GOT3 (cell line): Measurements from ENCODE around the gene RAB24.
A peak's percentile ranks its signal among the peaks of the same experiment; 100 is the strongest.
"Not testable (repeated sequence)": the region's sequence is repeated elsewhere in the genome, so short reads cannot be mapped to it uniquely, and the experiment has no call there.

Source experiments
- DNase-seq: peaks from one replicate; lab custom pipeline; 2025; ENCODE audit warnings: mixed read lengths; lab: John Stamatoyannopoulos, UW

Gene RAB24

GRCh38 chr5:177303121-177303924, at the start of gene RAB24, which contains the start of gene PRELID1:
Gene RAB24, minus strand, starts transcription at chr5:177303719. Its CDS starts 431 bp downstream, at chr5:177303288.
Gene PRELID1, plus strand, starts transcription at chr5:177303799. Its CDS starts 187 bp downstream, at chr5:177303986.
- DNase-seq, result peak; percentile 78

GRCh38 chr5:177353093-177353492, 49.6 kb upstream of the RAB24 start:
- DNase-seq, result no peak

- peak; percentile 98 for DNase-seq
Observed at GRCh38 chr5:177351392-177352329, 48.1 kb upstream of the RAB24 start, which contains the start of gene LMAN2. Gene LMAN2, minus strand, starts transcription at chr5:177351668. Its CDS starts 21 bp downstream, at chr5:177351647.

- no peak for DNase-seq
Observed at GRCh38 chr5:177350776-177351391, 47.4 kb upstream of the RAB24 start.

DNA sequence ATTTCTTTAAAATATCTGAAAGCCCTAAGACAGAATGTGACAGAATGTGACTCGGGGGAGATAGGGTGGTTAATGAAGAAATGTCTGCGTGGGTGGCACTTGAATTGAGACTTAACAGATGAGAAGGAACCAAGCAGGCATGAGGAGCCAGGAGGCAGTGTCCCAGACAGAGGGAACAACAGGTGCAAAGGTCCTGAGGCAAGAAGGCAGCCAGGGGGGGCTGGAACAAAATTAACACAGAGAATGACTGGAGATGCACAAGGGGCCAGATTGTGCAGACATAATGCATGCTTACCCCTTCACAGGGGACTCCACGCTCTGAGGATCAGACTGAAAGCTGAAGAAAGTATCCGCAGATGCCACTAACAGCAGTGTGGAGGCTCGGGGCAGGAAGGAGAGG, 46.2 kb upstream of the RAB24 start:
- DNase-seq, result no peak

DNA sequence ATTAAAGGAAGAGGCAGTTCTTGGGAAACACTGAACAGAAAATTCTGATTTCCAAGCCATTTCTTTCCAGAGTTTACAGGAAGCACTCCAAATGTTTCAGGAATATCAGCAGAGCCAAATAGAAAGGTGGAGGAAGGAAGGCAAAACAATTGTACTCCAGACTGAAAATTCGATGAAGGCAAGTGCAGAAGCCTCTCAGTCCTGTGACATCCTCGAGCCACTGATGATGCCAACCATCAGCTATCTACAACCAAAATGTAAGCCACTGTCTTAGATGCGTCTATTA, 45.8 kb upstream of the RAB24 start:
- no peak for DNase-seq

DNA sequence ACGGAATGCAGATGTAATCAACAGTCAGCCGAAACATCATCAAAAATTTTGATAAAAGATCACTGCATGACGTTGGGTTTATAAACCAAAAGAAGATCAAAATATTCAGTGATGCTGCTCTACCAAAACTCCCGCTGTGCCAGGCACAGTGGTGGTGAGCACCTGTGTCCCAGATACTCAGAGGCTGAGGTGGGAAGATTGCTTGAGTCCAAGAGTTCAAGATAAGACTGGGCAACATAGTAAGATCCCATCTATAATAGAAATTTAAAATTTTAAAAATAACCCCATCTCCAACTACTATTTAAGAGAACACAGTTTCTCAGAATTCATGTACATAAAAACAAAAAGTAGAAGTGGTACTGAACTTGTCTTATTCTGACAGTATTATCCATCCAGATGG, 44.2 kb upstream of the RAB24 start:
- DNase-seq, result no peak

DNA sequence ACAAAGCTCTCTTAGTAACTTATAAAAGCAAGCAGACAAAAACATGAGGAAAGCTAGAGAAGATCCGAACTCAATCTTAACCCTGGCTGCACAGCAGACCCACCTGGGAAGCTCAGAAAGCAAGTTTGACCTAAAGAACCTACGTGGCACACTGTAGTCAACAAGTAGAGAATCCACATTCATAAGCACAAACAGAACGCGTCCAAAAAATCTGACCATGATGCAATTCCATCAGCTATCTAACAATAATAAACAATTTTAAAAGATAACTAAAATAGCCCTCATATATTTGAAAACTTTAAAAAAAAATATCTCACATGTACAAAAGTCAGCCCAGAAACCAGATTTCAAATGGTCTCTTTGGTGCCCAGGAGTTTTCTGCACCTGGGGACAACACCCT, 43.3 kb upstream of the RAB24 start:
- DNase-seq, result no peak

DNA sequence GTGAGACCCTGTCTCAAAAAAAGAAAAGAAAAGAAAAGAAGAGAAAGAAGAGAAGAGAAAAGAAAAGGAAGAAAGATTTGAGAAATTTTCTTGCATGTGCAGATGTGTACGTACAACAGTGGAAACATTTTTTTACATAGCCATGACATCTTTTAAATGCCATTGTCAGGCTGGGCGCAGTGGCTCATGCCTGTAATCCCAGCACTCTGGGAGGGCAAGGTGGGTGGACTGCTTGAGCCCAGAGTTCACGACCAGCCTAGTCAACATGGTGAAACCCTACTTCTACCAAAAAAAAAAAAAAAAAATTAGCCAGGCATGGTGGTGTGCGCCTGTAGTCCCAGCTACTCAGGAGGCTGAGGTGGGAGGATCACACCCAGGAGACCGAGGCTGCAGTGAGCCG, 41.4 kb upstream of the RAB24 start:
- no peak for DNase-seq

- no peak for DNase-seq
Observed at GRCh38 chr5:177343777-177344176, 40.3 kb upstream of the RAB24 start.

- DNase-seq, result not testable (repeated sequence)
Observed at GRCh38 chr5:177343000-177343399, 39.5 kb upstream of the RAB24 start.

- DNase-seq, result no peak
Observed at GRCh38 chr5:177339107-177339638, 35.7 kb upstream of the RAB24 start.

DNA sequence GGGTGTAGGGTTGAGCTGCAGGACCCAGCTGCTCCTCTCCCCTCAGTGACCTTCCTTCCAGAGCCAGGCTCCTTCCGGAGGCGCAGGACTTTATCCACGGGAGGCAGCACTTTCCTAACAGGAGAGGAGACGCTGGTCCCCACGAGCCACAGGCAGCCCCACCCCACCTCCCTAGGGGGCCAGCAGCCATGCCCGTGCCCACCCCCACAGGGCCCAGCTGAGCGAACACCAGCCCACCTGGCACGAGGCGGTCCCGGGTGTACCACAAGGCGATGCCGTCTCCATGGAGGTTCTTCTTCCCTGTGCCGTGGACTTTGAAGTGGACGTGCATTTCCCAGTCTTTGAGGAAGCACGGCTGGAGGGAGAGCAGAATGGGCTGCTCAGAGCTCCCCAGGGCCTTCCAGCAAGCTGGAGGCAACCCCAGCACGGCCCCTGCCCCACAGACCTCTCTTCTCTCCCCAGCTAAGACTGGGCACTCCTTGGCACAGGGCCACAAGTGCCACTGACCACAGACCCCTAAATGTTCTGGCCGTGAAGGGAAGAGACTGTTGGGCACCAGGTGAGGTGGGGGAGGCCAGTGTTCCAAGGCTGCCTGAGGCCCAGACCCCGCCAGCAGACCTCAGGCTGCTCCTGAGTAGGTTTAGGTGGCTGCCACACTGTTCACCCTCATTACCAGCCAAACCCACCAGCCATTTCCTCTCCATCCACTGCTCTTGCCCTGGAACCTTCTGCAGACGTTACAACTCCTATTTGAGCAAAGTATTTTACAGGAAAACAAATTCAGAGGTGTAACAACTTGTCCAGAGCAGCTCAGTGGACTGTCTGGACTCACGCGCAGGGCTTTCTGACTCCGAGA, 35.0 kb upstream of the RAB24 start:
- no peak for DNase-seq

DNA sequence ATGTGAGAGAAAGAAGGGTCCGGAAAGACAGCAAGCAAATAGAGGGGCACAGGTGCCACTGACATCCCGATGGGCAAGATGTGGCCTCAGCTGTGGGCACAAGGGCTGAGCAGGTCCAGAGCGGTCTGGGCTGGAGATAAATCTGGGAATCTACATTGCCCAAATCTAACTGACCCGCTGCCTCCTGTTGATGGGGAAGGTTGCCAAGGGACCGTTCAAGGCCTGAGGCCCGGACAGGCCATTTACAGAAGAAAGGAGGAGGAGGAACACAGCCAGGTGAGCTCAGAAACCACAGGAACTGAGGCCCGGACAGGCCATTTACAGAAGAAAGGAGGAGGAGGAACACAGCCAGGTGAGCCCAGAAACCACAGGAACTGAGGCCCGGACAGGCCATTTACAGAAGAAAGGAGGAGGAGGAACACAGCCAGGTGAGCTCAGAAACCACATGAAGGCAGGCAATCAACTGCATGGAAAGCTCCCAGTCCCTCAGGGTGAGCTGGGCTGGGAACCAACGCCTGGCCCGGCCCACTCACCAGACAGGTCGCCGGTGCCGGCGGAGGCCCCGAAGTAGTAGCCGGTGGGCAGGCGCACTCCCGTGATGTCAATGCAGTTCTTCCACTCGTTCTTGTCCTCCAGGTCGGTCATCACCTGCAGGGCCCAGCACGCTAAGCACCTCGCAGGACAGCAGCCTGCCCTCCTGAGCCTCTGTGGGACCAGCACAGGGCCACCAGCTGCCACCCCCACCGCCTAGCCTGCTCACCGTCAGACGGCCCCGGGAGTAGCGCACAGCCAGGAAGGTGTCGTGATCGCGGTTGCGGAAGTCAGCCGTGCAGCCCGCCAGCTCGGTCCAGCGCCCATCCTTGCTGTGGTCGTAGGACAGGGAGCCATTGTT, 33.3 kb upstream of the RAB24 start:
- DNase-seq, result no peak

GRCh38 chr5:177336112-177336511, 32.6 kb upstream of the RAB24 start:
- no peak for DNase-seq

DNA sequence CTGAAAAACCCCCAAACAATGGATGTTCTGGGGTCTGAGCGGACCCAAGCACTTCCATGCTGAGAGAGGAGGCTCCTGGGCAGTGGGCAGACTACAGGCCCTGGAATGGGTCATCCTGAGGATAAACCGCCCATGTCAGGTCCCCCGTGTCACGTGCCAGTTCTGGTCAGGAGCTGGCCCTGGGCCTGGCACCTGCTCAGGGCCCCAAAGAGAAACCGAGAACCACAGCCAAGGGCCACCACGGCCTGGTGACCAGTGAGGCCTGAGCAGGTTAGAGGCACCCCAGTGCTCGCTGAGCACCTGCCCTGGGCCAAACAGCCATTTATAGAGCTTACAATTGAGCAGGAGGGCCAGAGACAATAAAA, 32.2 kb upstream of the RAB24 start:
- DNase-seq, result no peak

DNA sequence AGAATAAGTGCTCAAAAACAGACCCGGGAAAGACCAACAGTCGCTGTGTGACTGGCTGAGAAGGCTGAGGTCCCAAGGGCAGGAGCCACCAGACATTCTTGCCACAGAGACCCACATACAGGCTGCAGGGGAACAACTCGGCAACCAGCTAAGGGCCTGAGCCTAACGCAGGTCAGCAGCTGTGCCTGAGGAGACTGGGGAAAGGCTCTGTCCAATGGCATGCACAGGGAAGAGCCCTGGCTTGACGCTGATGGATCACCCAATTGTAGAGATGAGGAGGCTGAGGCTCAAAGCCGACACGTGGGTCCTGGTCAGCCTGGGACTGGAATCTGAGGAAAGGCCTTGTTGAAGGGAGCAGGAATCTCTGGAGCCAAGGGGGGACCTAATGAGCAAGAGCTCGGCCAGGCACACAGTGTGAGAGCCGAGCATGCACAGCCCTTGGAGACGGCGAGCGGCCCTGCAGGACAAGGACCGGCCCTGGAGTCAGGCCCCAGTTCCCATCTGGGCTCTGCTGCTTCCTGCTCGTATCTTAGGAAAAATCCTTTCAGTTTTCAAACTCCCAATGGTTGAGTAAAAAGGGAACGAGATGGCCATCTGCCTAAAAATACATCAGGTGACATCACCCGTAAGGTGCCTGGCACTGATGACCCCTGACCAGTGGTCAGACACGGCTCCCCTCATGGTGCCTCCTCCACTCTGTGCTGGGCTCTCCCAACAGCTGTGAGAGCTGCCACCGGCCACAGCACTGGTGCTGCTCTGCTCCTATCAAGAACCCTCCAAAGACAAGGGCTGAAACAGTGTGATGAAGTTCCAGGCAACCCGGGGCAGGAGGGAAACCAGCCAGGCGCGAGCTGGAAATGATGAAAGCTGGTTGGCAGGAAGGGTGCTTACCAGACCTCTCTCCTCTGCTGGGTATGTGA, 31.5 kb upstream of the RAB24 start:
- no peak for DNase-seq

GRCh38 chr5:177334155-177334551, 30.6 kb upstream of the RAB24 start:
- DNase-seq, result no peak
